ENCODE data around the gene TNFAIP2. TPM values are rescaled to one million over a fixed set of nuclear protein-coding genes. Genes with fewer than 3 reads are reported as not detected.

The TNFAIP2 gene
- total RNA-seq, 1 donor from 2014 or later, result 21.5 TPM

- Mint-ChIP-seq H3K27ac (no peak overlapping the region), H3K4me1 (ENCODE audit: unreplicated experiment) (no peaks in the 10 kb centered on the region), H3K27me3 (no peaks in the 10 kb centered on the region), H3K9me3 (peaks cover 9% of the 10 kb centered on the region), H3K36me3 (no peaks in the 10 kb centered on the region), H3K4me3 (no peak overlapping the region)
- DNase-seq (ENCODE audit: extremely low spot score, unreplicated experiment), result no peak
- TF ChIP-seq CTCF (conservative IDR thresholded peaks at IDR 0.05), result no peak
Measured at GRCh38 chr14:103177376-103177775, 54.1 kb downstream of the TNFAIP2 start.

- Mint-ChIP-seq H3K9me3 (peaks cover under 1% of the 10 kb centered on the region), H3K4me3 (no peak overlapping the region), H3K27me3 (no peaks in the 10 kb centered on the region), H3K27ac (no peak overlapping the region), H3K4me1 (ENCODE audit: unreplicated experiment) (no peaks in the 10 kb centered on the region), H3K36me3 (no peaks in the 10 kb centered on the region)
- TF ChIP-seq CTCF (conservative IDR thresholded peaks at IDR 0.05), result no peak
- no peak for DNase-seq (ENCODE audit: extremely low spot score, unreplicated experiment)
Measured at GRCh38 chr14:103178521-103178920, 55.3 kb downstream of the TNFAIP2 start.

- no peak for DNase-seq (ENCODE audit: extremely low spot score, unreplicated experiment)
- Mint-ChIP-seq H3K9me3 (no peaks in the 10 kb centered on the region), H3K27me3 (no peaks in the 10 kb centered on the region), H3K36me3 (no peaks in the 10 kb centered on the region), H3K4me3 (no peak overlapping the region), H3K27ac (no peak overlapping the region), H3K4me1 (ENCODE audit: unreplicated experiment) (no peaks in the 10 kb centered on the region)
- TF ChIP-seq CTCF (conservative IDR thresholded peaks at IDR 0.05), result no peak
Measured at GRCh38 chr14:103179094-103179493, 55.8 kb downstream of the TNFAIP2 start.

GRCh38 chr14:103180331-103180730 is 57.1 kb downstream of the TNFAIP2 start:
- Mint-ChIP-seq H3K27ac (no peak overlapping the region), H3K27me3 (no peaks in the 10 kb centered on the region), H3K4me3 (no peak overlapping the region), H3K9me3 (no peaks in the 10 kb centered on the region), H3K36me3 (no peaks in the 10 kb centered on the region), H3K4me1 (ENCODE audit: unreplicated experiment) (no peaks in the 10 kb centered on the region)
- no peak for TF ChIP-seq CTCF (conservative IDR thresholded peaks at IDR 0.05)
- DNase-seq (ENCODE audit: extremely low spot score, unreplicated experiment), result no peak

GRCh38 chr14:103184046-103184445 is 60.8 kb downstream of the TNFAIP2 start:
- H3K4me3 Mint-ChIP-seq, result no peak overlapping the region
- H3K27ac Mint-ChIP-seq, result no peak overlapping the region
- no peaks in the 10 kb centered on the region for H3K36me3 Mint-ChIP-seq
- H3K4me1 Mint-ChIP-seq (ENCODE audit: unreplicated experiment), result peaks cover 23% of the 10 kb centered on the region
- DNase-seq (ENCODE audit: extremely low spot score, unreplicated experiment), result no peak
- no peaks in the 10 kb centered on the region for H3K9me3 Mint-ChIP-seq
- TF ChIP-seq CTCF (conservative IDR thresholded peaks at IDR 0.05), result no peak
- peaks cover 24% of the 10 kb centered on the region for H3K27me3 Mint-ChIP-seq
